NCI-H1048 (cell line): ENCODE data around the gene MAP6D1.
"Not testable (repeated sequence)": the region's sequence is repeated elsewhere in the genome, so short reads cannot be mapped to it uniquely, and the experiment has no call there.

Experiments
- DNase-seq: peaks from one replicate; lab custom pipeline; 2025; lab: John Stamatoyannopoulos, UW

The MAP6D1 gene

GRCh38 chr3:183799461-183799860 is 25.9 kb downstream of the MAP6D1 start:
- no peak for DNase-seq

GRCh38 chr3:183797996-183798395 is 27.4 kb downstream of the MAP6D1 start:
- DNase-seq, result no peak

GRCh38 chr3:183796372-183796771 is 29.0 kb downstream of the MAP6D1 start:
- no peak for DNase-seq

- DNase-seq, result no peak
Measured at GRCh38 chr3:183794452-183794851, 30.9 kb downstream of the MAP6D1 start.

- DNase-seq, result no peak
Measured at GRCh38 chr3:183792976-183793375, 32.4 kb downstream of the MAP6D1 start.

GRCh38 chr3:183790700-183791099 is 34.7 kb downstream of the MAP6D1 start:
- no peak for DNase-seq

- DNase-seq, result no peak
Measured at GRCh38 chr3:183789826-183790225, 35.6 kb downstream of the MAP6D1 start.

- not testable (repeated sequence) for DNase-seq
Measured at GRCh38 chr3:183784503-183784902, 40.9 kb downstream of the MAP6D1 start.

- DNase-seq, result no peak
Measured at GRCh38 chr3:183782576-183783276, 42.7 kb downstream of the MAP6D1 start.

GRCh38 chr3:183781246-183781645 is 44.1 kb downstream of the MAP6D1 start:
- no peak for DNase-seq

GRCh38 chr3:183779896-183780465 is 45.4 kb downstream of the MAP6D1 start:
- no peak for DNase-seq

GRCh38 chr3:183777016-183777618 is 48.3 kb downstream of the MAP6D1 start:
- DNase-seq, result no peak

- DNase-seq, result not testable (repeated sequence)
Measured at GRCh38 chr3:183776451-183776850, 48.9 kb downstream of the MAP6D1 start.

- no peak for DNase-seq
Measured at GRCh38 chr3:183775781-183776180, 49.6 kb downstream of the MAP6D1 start.

- DNase-seq, result no peak
Measured at GRCh38 chr3:183774631-183775030, 50.7 kb downstream of the MAP6D1 start.

- no peak for DNase-seq
Measured at GRCh38 chr3:183769453-183769852, 55.9 kb downstream of the MAP6D1 start.

GRCh38 chr3:183768114-183768513 is 57.3 kb downstream of the MAP6D1 start:
- no peak for DNase-seq

- DNase-seq, result peak; percentile 38
Measured at GRCh38 chr3:183766745-183767606, 58.4 kb downstream of the MAP6D1 start.

- no peak for DNase-seq
Measured at GRCh38 chr3:183766107-183766506, 59.3 kb downstream of the MAP6D1 start.
